Liver (tissue), 9 donors: ENCODE data around the gene USP21. TPM values are rescaled to one million over a fixed set of nuclear protein-coding genes. Genes with fewer than 3 reads are reported as not detected.

Source experiments
- DNase-seq: peaks from one replicate; pipeline ENCODE4 v3.0.0-alpha.2; 2017; ENCODE audit warnings: low spot score
- H3K27ac ChIP-seq, 2 donors: one replicate each; pipeline ENCODE4 v1.7.0; 2013; ENCODE audit warnings: inconsistent platforms in 2 of 2, low read length in 2 of 2, control low read depth in 1 of 2, low read depth in 1 of 2, mild to moderate bottlenecking in 1 of 2
- H3K27me3 ChIP-seq, 4 donors: one replicate each; pipeline versions ENCODE4 v1.6.1 to v1.7.0; 2013; ENCODE audit warnings: low read length in 3 of 4, inconsistent platforms in 1 of 4, mild to moderate bottlenecking in 1 of 4, moderate library complexity in 1 of 4; ENCODE audit not compliant: control insufficient read depth in 4 of 4, insufficient read depth in 4 of 4
- H3K36me3 ChIP-seq, 4 donors: one replicate each; pipeline versions ENCODE4 v1.6.1 to v1.7.0; 2013; ENCODE audit warnings: low read length in 3 of 4, mild to moderate bottlenecking in 3 of 4, low read depth in 1 of 4, moderate library complexity in 1 of 4; ENCODE audit not compliant: control insufficient read depth in 4 of 4, insufficient read depth in 3 of 4
- H3K4me1 ChIP-seq, 4 donors: one replicate each; pipeline versions ENCODE4 v1.6.1 to v1.7.0; 2013; ENCODE audit warnings: low read length in 3 of 4, mild to moderate bottlenecking in 3 of 4, moderate library complexity in 1 of 4; ENCODE audit not compliant: control insufficient read depth in 4 of 4, insufficient read depth in 4 of 4
- H3K4me3 ChIP-seq, 3 donors: one replicate each; pipeline versions ENCODE4 v1.6.1 to v1.7.0; 2013; ENCODE audit warnings: low read length in 3 of 3, control low read depth in 1 of 3, low read depth in 1 of 3, mild to moderate bottlenecking in 1 of 3
- H3K9ac ChIP-seq, 2 donors: one replicate each; pipeline ENCODE4 v1.7.0; 2013; ENCODE audit warnings: low read length in 2 of 2, mild to moderate bottlenecking in 2 of 2, moderate library complexity in 2 of 2, control low read depth in 1 of 2, low read depth in 1 of 2
- H3K9me3 ChIP-seq, 4 donors: one replicate each; pipeline versions ENCODE4 v1.6.1 to v1.7.0; 2013; ENCODE audit warnings: low read length in 3 of 4; ENCODE audit not compliant: control insufficient read depth in 4 of 4
- EGR1 ChIP-seq, 2 donors: IDR thresholded peaks; 2 replicates each; pipeline ENCODE4 v1.6.1; 2016 to 2018; ENCODE audit warnings: antibody characterized with exemption in 2 of 2, low read depth in 2 of 2
- FOXA1 ChIP-seq: IDR thresholded peaks from 2 replicates; pipeline ENCODE4 v1.6.1; 2016; ENCODE audit warnings: antibody characterized with exemption
- FOXA2 ChIP-seq: IDR thresholded peaks from 2 replicates; pipeline ENCODE4 v1.6.1; 2016; ENCODE audit warnings: antibody characterized with exemption
- GABPA ChIP-seq, 2 donors: IDR thresholded peaks in 1 of 2; conservative IDR thresholded peaks in 1 of 2; 2 replicates each; pipeline ENCODE4 v1.6.1; 2016; ENCODE audit warnings: antibody characterized with exemption in 2 of 2, mild to moderate bottlenecking in 1 of 2, moderate library complexity in 1 of 2
- HNF4A ChIP-seq, 2 donors: conservative IDR thresholded peaks; 2 replicates each; pipeline ENCODE4 v1.6.1; 2016; ENCODE audit warnings: antibody characterized with exemption in 2 of 2, mild to moderate bottlenecking in 2 of 2
- JUND ChIP-seq, 2 donors: IDR thresholded peaks; 2 replicates each; pipeline ENCODE4 v1.6.1; 2016; ENCODE audit warnings: antibody characterized with exemption in 2 of 2
- NR2F2 ChIP-seq: IDR thresholded peaks from 2 replicates; pipeline ENCODE4 v1.6.1; 2016; ENCODE audit warnings: antibody characterized with exemption
- RAD21 ChIP-seq, 2 donors: IDR thresholded peaks; 2 replicates each; pipeline ENCODE4 v1.6.1; 2016; ENCODE audit warnings: antibody characterized with exemption in 2 of 2, mild to moderate bottlenecking in 2 of 2
- RXRA ChIP-seq, 2 donors: IDR thresholded peaks; 2 replicates each; pipeline ENCODE4 v1.6.1; 2017 to 2018; ENCODE audit warnings: antibody characterized with exemption in 2 of 2, mild to moderate bottlenecking in 1 of 2
- SP1 ChIP-seq: IDR thresholded peaks from 2 replicates; pipeline ENCODE4 v1.6.1; 2018; ENCODE audit warnings: antibody characterized with exemption, mild to moderate bottlenecking
- TAF1 ChIP-seq: conservative IDR thresholded peaks from 2 replicates; pipeline ENCODE4 v1.6.1; 2016; ENCODE audit warnings: antibody characterized with exemption, mild to moderate bottlenecking
- YY1 ChIP-seq: IDR thresholded peaks from 2 replicates; pipeline ENCODE4 v1.6.1; 2016; ENCODE audit warnings: antibody characterized with exemption, mild to moderate bottlenecking
- WGBS: extraction: QIAGEN DNeasy Blood & Tissue Kit; methylation state at CpG from one replicate; pipeline ENCODE4 v1.1.7; 2013; 5-methylcytosine and 5-hydroxymethylcytosine counted together
- polyA plus RNA-seq, 2 donors: library from polyadenylated mRNA; stranded (reverse) in 1 of 2; unstranded in 1 of 2; fragments of 200-250 nt in 1 of 2; fragments of >200 nt in 1 of 2; fragmentation: Nextera tagmentation in 1 of 2; extraction: Ambion mirVana in 1 of 2; gene quantifications; one replicate each; pipeline versions ENCODE4 v1.2.1 to v1.2.3, GENCODE V29; 2013 to 2015
- total RNA-seq, 2 donors: library from RNA; depleted of rRNA; stranded (reverse); fragments of >200 nt; gene quantifications; one replicate each; pipeline ENCODE4 v1.2.3, GENCODE V29; 2014
- TF ChIP-seq, protein P1 (sequence below): IDR thresholded peaks from 2 replicates; pipeline ENCODE4 v1.6.1; 2016; ENCODE audit warnings: antibody characterized with exemption
- TF ChIP-seq, protein P2 (sequence below): IDR thresholded peaks from 2 replicates; pipeline ENCODE4 v1.6.1; 2016; ENCODE audit warnings: antibody characterized with exemption
- TF ChIP-seq, protein P3 (sequence below): IDR thresholded peaks from 2 replicates; pipeline ENCODE4 v1.6.1; 2016; ENCODE audit warnings: antibody characterized with exemption
- TF ChIP-seq, protein P4 (sequence below): fragments of 150-350 bp; IDR thresholded peaks from 2 replicates; pipeline ENCODE4 v1.5.1; 2017; ENCODE audit warnings: improper control_type of control experiment, low read depth, low read length; ENCODE audit not compliant: missing input control
- TF ChIP-seq, protein P5 (sequence below): IDR thresholded peaks from 2 replicates; pipeline ENCODE4 v1.6.1; 2016; ENCODE audit warnings: antibody characterized with exemption, mild to moderate bottlenecking
- donor health status: healthy.
- donor health status: healthy.
- donor health status: healthy.
- donor health status: healthy.
- donor health status: healthy.

USP21 gene
- total and polyA plus RNA-seq, 4 donors: 4.1 to 9.0 (median 6.5) TPM

GRCh38 chr1:161153682-161154337, 5.5 kb upstream of the USP21 start, which contains the start of gene UFC1:
UFC1 (plus strand) TSS chr1:161153978; CDS start chr1:161153998, 20 bp downstream.
- WGBS: under 1% methylated on average over 33 of the region's 33 CpGs
- peak; percentile 81 for DNase-seq
- TF ChIP-seq, protein P1, sequence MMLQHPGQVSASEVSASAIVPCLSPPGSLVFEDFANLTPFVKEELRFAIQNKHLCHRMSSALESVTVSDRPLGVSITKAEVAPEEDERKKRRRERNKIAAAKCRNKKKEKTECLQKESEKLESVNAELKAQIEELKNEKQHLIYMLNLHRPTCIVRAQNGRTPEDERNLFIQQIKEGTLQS: peak; percentile 44
- TF ChIP-seq, protein P2, sequence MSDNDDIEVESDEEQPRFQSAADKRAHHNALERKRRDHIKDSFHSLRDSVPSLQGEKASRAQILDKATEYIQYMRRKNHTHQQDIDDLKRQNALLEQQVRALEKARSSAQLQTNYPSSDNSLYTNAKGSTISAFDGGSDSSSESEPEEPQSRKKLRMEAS: peak; percentile 77
- TF ChIP-seq, protein P3, sequence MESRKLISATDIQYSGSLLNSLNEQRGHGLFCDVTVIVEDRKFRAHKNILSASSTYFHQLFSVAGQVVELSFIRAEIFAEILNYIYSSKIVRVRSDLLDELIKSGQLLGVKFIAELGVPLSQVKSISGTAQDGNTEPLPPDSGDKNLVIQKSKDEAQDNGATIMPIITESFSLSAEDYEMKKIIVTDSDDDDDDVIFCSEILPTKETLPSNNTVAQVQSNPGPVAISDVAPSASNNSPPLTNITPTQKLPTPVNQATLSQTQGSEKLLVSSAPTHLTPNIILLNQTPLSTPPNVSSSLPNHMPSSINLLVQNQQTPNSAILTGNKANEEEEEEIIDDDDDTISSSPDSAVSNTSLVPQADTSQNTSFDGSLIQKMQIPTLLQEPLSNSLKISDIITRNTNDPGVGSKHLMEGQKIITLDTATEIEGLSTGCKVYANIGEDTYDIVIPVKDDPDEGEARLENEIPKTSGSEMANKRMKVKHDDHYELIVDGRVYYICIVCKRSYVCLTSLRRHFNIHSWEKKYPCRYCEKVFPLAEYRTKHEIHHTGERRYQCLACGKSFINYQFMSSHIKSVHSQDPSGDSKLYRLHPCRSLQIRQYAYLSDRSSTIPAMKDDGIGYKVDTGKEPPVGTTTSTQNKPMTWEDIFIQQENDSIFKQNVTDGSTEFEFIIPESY: peak; percentile 64
- no peak for TF ChIP-seq SP1
- TF ChIP-seq TAF1: peak; percentile 67
- TF ChIP-seq, protein P4, sequence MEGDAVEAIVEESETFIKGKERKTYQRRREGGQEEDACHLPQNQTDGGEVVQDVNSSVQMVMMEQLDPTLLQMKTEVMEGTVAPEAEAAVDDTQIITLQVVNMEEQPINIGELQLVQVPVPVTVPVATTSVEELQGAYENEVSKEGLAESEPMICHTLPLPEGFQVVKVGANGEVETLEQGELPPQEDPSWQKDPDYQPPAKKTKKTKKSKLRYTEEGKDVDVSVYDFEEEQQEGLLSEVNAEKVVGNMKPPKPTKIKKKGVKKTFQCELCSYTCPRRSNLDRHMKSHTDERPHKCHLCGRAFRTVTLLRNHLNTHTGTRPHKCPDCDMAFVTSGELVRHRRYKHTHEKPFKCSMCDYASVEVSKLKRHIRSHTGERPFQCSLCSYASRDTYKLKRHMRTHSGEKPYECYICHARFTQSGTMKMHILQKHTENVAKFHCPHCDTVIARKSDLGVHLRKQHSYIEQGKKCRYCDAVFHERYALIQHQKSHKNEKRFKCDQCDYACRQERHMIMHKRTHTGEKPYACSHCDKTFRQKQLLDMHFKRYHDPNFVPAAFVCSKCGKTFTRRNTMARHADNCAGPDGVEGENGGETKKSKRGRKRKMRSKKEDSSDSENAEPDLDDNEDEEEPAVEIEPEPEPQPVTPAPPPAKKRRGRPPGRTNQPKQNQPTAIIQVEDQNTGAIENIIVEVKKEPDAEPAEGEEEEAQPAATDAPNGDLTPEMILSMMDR: no peak
- TF ChIP-seq RXRA (IDR thresholded peaks at IDR 0.05): peak in 1 of 2 donors; percentile 43
- TF ChIP-seq GABPA (IDR thresholded peaks at IDR 0.05 in 1 of 2, conservative IDR thresholded peaks at IDR 0.05 in 1 of 2): peak; percentile 96 to 97
- TF ChIP-seq RAD21 (IDR thresholded peaks at IDR 0.05): peak in 1 of 2 donors; percentile 15
- TF ChIP-seq YY1: peak; percentile 100
- TF ChIP-seq NR2F2: no peak
- peak in 1 of 2 donors; percentile 30 for TF ChIP-seq HNF4A (conservative IDR thresholded peaks at IDR 0.05)
- TF ChIP-seq JUND (IDR thresholded peaks at IDR 0.05): peak in 1 of 2 donors; percentile 40
- no peak for TF ChIP-seq EGR1 (IDR thresholded peaks at IDR 0.05; ENCODE audit: low read depth in 2 of 2)
- no peak for TF ChIP-seq FOXA1
- TF ChIP-seq, protein P5, sequence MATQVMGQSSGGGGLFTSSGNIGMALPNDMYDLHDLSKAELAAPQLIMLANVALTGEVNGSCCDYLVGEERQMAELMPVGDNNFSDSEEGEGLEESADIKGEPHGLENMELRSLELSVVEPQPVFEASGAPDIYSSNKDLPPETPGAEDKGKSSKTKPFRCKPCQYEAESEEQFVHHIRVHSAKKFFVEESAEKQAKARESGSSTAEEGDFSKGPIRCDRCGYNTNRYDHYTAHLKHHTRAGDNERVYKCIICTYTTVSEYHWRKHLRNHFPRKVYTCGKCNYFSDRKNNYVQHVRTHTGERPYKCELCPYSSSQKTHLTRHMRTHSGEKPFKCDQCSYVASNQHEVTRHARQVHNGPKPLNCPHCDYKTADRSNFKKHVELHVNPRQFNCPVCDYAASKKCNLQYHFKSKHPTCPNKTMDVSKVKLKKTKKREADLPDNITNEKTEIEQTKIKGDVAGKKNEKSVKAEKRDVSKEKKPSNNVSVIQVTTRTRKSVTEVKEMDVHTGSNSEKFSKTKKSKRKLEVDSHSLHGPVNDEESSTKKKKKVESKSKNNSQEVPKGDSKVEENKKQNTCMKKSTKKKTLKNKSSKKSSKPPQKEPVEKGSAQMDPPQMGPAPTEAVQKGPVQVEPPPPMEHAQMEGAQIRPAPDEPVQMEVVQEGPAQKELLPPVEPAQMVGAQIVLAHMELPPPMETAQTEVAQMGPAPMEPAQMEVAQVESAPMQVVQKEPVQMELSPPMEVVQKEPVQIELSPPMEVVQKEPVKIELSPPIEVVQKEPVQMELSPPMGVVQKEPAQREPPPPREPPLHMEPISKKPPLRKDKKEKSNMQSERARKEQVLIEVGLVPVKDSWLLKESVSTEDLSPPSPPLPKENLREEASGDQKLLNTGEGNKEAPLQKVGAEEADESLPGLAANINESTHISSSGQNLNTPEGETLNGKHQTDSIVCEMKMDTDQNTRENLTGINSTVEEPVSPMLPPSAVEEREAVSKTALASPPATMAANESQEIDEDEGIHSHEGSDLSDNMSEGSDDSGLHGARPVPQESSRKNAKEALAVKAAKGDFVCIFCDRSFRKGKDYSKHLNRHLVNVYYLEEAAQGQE: no peak
- no peak for TF ChIP-seq FOXA2
- Histone ChIP-seq H3K9me3 (no peaks in the 10 kb centered on the region), H3K4me3 (peak within 1 kb of the TSS; percentile 57 to 99 (median 99)), H3K9ac (peak within 1 kb of the TSS; percentile 99 to 100), H3K27ac (peak within 1 kb of the TSS; percentile 98 to 100), H3K4me1 (peaks cover 1 to 15% (median 6%) of the 10 kb centered on the region in 4 donors), H3K36me3 (peaks cover 0 to 6% (median 2%) of the 10 kb centered on the region in 4 donors), H3K27me3 (no peaks in the 10 kb centered on the region)
